OCI-LY1 (cell line): ENCODE results near the gene WDR20.

Experiments
- H2AFZ ChIP-seq: fragments of 200-600 bp; sonication (generic), shearing (Covaris generic); 2 replicates; pipeline ENCODE4 v1.6.0; 2014; ENCODE audit warnings: antibody characterized with exemption, mild to moderate bottlenecking, low read length
- H3F3A ChIP-seq: fragments of 200-600 bp; sonication (generic), shearing (Covaris generic); 2 replicates; pipeline ENCODE4 v1.6.0; 2014; ENCODE audit warnings: mild to moderate bottlenecking, antibody characterized with exemption, low read length, moderate library complexity; ENCODE audit not compliant: insufficient read depth
- H3K27ac ChIP-seq: fragments of 200-600 bp; sonication (generic); 2 replicates; pipeline ENCODE4 v1.5.1; 2014; ENCODE audit warnings: low read length, mixed run types, mild to moderate bottlenecking, low read depth; ENCODE audit not compliant: poor library complexity, severe bottlenecking
- H3K27me3 ChIP-seq: fragments of 200-600 bp; sonication (generic); 2 replicates; pipeline ENCODE4 v1.6.0; 2014; ENCODE audit warnings: antibody characterized with exemption, mild to moderate bottlenecking, low read length, moderate library complexity; ENCODE audit not compliant: insufficient read depth
- H3K36me3 ChIP-seq: fragments of 200-600 bp; sonication (generic); 2 replicates; pipeline ENCODE4 v1.6.1; 2014; ENCODE audit warnings: mild to moderate bottlenecking, antibody characterized with exemption, low read length, moderate library complexity, mixed read lengths; ENCODE audit not compliant: insufficient read depth
- H3K4me1 ChIP-seq: fragments of 200-600 bp; sonication (generic); 2 replicates; pipeline ENCODE4 v1.5.1; 2014; ENCODE audit warnings: mild to moderate bottlenecking, low read length, moderate library complexity; ENCODE audit not compliant: insufficient read depth, severe bottlenecking
- H3K4me2 ChIP-seq: fragments of 200-600 bp; sonication (generic), shearing (Covaris generic); 2 replicates; pipeline ENCODE4 v1.6.1; 2014; ENCODE audit warnings: low read length
- H3K4me3 ChIP-seq: fragments of 200-600 bp; sonication (generic); 2 replicates; pipeline ENCODE4 v1.5.1; 2014; ENCODE audit warnings: low read length, low read depth, mild to moderate bottlenecking, mixed read lengths; ENCODE audit not compliant: poor library complexity, severe bottlenecking
- H3K79me2 ChIP-seq: fragments of 200-600 bp; shearing (Covaris generic); 2 replicates; pipeline ENCODE4 v1.6.1; 2016; ENCODE audit warnings: mixed run types, low read length, mixed read lengths; ENCODE audit not compliant: insufficient read depth
- H3K9ac ChIP-seq: fragments of 200-600 bp; sonication (generic), shearing (Covaris generic); 2 replicates; pipeline ENCODE4 v1.6.1; 2014; ENCODE audit warnings: mild to moderate bottlenecking, low read length, mixed read lengths
- H3K9me2 ChIP-seq: fragments of 200-600 bp; sonication (generic), shearing (Covaris generic); 2 replicates; pipeline ENCODE4 v1.6.1; 2014; ENCODE audit warnings: low read depth, mild to moderate bottlenecking, low read length, mixed read lengths
- H3K9me3 ChIP-seq: fragments of 200-600 bp; shearing (Covaris generic); 2 replicates; pipeline ENCODE4 v1.6.1; 2014; ENCODE audit warnings: low read length, mixed read lengths
- H4K20me1 ChIP-seq: fragments of 200-600 bp; sonication (generic), shearing (Covaris generic); 2 replicates; pipeline ENCODE4 v1.6.0; 2016; ENCODE audit warnings: mild to moderate bottlenecking, low read length; ENCODE audit not compliant: insufficient read depth
- CTCF ChIP-seq: fragments of 200-600 bp; sonication (generic), shearing (Covaris generic); IDR thresholded peaks from 2 replicates; pipeline ENCODE4 v1.5.1; 2017; ENCODE audit warnings: mild to moderate bottlenecking, antibody characterized with exemption, low read length, moderate library complexity, mixed read lengths
- EZH2 ChIP-seq: fragments of 200-600 bp; sonication (generic), shearing (Covaris generic); IDR thresholded peaks from 2 replicates; pipeline ENCODE4 v1.8.0; 2017; ENCODE audit warnings: borderline replicate concordance, mixed run types, mild to moderate bottlenecking, antibody characterized with exemption, low read length, moderate library complexity, mixed read lengths

The WDR20 gene

GRCh38 chr14:102209224-102209966, 69.7 kb downstream of the WDR20 start:
- Histone ChIP-seq H3K4me2 (no peak overlapping the region), H3K4me1 (peaks cover 37% of the 10 kb centered on the region), H3K27me3 (no peaks in the 10 kb centered on the region), H3K79me2 (no peaks in the 10 kb centered on the region), H3K36me3 (peaks cover 23% of the 10 kb centered on the region; the same call in 1 of the 2 replicates), H3K9me2 (no peaks in the 10 kb centered on the region), H3K27ac (no peak overlapping the region), H3K4me3 (no peak overlapping the region), H3K9me3 (no peaks in the 10 kb centered on the region), H3F3A (no peaks in the 10 kb centered on the region), H4K20me1 (no peaks in the 10 kb centered on the region), H2AFZ (no peak overlapping the region), H3K9ac (no peak overlapping the region)
- no peak for TF ChIP-seq CTCF
- no peak for TF ChIP-seq EZH2

GRCh38 chr14:102210421-102211042, 70.8 kb downstream of the WDR20 start:
- H3K9me2 ChIP-seq, result no peaks in the 10 kb centered on the region
- H3K4me2 ChIP-seq, result no peak overlapping the region
- H3K36me3 ChIP-seq, result peaks cover 23% of the 10 kb centered on the region; the same call in 1 of the 2 replicates
- H3K27me3 ChIP-seq, result no peaks in the 10 kb centered on the region
- no peaks in the 10 kb centered on the region for H4K20me1 ChIP-seq
- H3K4me3 ChIP-seq, result no peak overlapping the region
- H3K9me3 ChIP-seq, result no peaks in the 10 kb centered on the region
- H3K9ac ChIP-seq, result no peak overlapping the region
- no peaks in the 10 kb centered on the region for H3K79me2 ChIP-seq
- H3F3A ChIP-seq, result no peaks in the 10 kb centered on the region
- H2AFZ ChIP-seq, result no peak overlapping the region
- peaks cover 30% of the 10 kb centered on the region for H3K4me1 ChIP-seq
- TF ChIP-seq CTCF (no peak), EZH2 (no peak)
- H3K27ac ChIP-seq, result no peak overlapping the region

GRCh38 chr14:102211240-102211639, 71.5 kb downstream of the WDR20 start:
- H3K4me3 ChIP-seq, result no peak overlapping the region
- H4K20me1 ChIP-seq, result no peaks in the 10 kb centered on the region
- TF ChIP-seq CTCF, result no peak
- no peak for TF ChIP-seq EZH2
- no peaks in the 10 kb centered on the region for H3K27me3 ChIP-seq
- peaks cover 29% of the 10 kb centered on the region for H3K4me1 ChIP-seq
- H3K9me2 ChIP-seq, result no peaks in the 10 kb centered on the region
- H3F3A ChIP-seq, result no peaks in the 10 kb centered on the region
- no peak overlapping the region for H3K4me2 ChIP-seq
- H3K27ac ChIP-seq, result no peak overlapping the region
- no peak overlapping the region for H3K9ac ChIP-seq
- no peaks in the 10 kb centered on the region for H3K9me3 ChIP-seq
- H2AFZ ChIP-seq, result no peak overlapping the region
- no peaks in the 10 kb centered on the region for H3K79me2 ChIP-seq
- peaks cover 23% of the 10 kb centered on the region for H3K36me3 ChIP-seq
